ENCODE data around the gene TPBGL.

TPBGL gene

DNA sequence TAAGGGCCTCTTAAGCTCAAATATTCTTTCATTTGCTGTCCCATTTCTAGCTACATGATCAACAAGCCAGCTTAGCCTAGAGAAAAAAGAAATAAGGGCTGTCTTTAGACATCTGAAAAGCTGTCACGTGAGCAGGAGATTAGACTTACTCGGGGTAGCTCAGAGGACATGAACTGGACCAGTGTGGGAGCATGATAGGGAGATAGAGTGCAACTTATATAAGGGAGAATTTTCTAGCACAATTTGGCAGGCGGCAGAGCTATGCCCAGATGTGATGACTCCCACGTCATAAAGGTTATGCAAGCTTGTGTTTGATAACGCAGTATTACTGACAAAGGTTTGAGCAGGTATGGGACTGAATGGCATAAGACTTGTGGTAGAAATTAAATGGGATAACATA, 28.2 kb upstream of the TPBGL start:
- DNase-seq: no peak

DNA sequence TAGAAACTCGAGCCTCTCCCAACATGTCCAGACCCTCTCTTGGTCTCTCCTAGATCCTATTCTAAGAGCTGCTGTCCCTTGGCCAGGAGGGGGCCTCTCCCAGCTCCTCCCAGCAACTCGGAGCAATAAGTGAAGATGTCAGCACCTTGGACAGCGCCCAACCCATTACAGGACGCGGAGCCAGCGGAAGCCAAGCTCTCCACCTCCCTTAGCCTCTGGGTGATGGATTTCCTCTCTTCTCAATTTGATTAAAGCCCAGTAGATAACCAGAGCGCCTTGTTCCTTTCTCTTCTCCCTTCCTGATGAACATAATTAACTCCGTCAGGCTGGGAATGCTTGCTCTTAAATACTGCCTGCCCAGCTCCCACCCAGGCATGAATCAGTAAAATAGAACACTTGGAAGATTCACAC, 26.2 kb upstream of the TPBGL start:
- peak; percentile 91 to 94 (median 92) for DNase-seq

DNA sequence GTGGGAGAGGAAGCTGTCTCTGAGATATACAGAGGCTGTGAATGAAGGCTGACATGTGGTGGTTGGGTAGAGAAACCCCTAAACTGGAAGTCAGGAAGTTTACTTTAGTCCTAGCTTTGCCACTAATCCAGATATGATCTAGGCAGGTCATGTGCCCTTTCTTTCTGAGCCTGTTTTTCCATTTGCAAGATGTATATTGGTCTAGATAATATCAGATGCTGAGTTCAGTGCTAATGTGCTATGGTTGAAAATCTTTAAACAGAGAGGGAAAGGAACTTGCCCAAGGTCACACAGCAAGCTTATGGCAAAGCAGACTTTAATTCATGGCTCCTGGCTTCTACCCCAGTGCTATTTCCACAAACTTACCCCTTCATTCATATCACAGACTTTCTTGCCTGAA, 25.7 kb upstream of the TPBGL start:
- DNase-seq: no peak

DNA sequence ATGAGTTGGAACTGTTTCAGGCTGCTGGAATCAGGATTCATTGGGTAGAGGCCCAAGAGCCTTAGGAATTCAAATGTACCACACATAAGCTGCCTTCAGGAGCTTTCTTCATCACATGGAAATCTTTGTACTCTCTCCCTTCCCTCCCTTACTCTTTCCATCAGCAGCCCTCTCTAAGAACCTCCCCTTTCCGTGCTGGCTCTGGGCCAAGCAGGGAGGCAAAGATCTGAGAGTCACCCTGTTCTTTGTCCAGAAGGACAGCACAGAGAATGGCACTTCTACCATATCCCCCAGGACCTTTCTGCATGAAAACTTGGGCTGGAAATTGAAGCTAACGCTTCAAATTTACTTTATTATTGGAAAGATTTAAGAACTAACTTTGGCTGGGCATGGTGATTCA, 20.7 kb upstream of the TPBGL start:
- no peak for DNase-seq

DNA sequence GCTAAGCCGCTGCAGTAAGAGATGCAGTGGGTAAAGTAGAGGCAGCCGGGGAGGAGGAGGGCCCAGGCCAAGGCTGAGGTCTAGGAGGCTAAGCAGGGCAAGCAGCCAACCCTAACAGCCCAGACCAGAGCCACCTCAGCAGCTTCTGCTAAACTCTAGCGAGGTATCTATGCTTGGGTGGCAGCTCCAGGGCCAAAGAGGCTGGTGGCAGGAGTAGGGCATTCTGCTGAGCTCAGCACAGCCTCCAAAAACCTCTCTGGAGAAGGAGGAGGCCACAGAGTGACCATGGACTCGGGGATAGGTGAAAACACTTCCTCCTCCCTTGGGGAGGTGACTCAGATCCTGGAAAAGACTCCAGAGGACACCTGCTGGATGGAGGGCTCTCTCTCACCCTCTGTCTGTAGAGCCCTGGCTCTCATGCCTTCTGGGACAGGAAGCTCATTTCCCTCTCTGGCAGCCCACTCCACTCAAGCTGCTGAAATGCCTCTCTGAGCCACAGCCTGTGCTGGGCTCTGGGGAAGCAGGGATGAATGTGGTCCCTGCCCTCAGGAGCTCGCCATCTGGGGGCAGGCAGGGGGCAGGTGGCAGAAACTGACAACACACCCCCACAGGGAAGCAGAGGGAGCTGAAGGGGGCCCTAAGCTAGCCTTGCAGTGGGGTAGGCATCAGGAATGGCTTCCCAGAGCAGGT, 16.5 kb upstream of the TPBGL start:
- DNase-seq: no peak

DNA sequence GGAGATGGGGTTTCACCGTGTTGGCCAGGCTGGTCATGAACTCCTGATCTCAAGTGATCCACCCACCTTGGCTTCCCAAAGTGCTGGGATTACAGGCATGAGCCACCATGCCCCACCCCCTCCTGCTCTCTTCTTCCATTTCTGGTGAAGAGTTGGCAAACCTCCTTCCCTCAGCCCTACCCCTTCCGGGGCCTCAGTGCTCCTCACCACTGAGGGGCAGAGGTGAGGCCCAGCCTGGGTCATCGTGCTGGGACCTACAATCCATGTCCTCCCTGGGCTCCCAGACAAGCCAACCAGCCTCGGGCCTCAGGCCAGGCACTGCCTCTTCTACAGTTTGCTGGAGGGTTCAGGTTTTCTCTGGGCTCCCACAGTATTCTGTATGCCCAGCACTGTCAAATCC, 14.8 kb upstream of the TPBGL start:
- no peak for DNase-seq

DNA sequence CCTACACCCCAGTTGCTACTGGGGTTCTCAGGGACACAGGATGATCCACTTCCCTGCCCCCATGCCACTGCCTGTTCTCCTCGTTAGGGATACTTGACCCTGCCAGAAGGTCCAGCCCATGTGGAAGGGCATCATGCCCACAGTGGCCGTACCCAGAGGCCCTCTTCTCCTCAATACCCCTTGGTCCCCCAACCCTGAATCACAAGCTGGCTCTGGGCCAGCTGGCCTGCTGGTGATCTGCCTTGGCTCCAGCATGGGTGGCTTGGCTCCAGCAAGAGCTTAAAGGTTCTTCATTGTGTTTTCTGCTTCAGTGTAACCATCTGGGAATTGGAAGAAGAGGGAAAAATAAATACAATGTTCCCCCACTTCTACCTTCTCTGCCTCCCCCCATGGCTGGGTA, 11.1 kb upstream of the TPBGL start:
- DNase-seq: no peak

DNA sequence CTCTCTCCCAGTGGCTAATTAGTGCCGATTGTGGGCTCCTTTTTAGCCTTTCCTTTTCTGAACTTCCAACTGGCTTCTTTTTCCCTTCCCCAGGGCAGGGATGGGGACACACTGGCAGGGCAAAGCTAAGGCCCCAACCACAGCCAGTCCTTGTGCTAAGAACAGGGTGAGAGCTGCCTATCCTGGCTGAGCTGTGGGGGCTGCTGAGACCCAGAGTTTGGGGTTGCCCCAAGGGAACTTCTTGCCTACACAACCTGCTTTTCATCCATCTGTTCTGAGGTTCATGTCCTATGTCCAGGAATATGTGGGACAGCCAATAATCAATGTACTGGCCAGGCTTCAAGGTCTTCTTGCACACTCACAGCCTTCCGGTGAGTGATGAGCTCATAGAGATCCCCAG, 10.0 kb upstream of the TPBGL start:
- DNase-seq: no peak

DNA sequence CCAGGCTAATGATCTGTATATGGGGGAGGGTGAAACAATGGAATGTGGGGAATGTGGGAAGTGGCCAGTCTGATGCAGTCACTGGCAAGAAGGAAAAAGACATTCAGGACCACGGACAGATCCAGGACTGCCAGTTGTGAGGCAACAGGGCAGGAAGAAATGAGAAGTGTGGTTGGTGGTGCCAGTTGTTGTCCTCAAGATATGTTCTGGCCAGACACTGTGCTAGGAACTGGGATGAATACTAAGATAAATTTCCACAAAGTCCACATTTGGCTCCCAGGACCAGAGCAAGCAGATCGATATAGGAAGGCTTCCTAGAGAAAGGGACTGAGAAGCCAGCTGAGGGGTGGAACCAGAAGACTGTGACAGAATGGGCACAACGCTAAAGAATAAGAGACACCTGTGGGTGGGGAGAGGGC, 6.8 kb upstream of the TPBGL start:
- DNase-seq: peak; percentile 77 to 86 (median 84)

DNA sequence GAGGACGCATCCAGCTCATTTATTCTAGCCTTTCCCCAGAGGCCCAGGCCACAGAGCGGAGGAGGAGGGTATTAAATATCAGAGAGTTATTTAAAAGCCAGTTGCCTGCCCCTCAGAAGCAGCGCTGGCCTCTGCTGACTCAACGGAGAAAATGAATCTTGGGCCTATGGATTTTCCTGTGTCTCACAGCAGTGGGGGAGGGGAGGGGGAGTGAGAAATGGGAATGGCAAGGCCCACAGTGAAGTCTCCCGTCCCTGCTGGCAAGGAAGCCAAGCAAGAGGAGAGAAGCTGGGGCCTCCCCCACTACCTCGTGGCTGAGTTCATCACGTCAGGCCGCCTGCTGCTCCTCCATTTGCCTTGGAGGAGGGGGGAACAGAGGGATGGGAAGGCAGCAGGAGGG, 4.5 kb upstream of the TPBGL start:
- DNase-seq: no peak

DNA sequence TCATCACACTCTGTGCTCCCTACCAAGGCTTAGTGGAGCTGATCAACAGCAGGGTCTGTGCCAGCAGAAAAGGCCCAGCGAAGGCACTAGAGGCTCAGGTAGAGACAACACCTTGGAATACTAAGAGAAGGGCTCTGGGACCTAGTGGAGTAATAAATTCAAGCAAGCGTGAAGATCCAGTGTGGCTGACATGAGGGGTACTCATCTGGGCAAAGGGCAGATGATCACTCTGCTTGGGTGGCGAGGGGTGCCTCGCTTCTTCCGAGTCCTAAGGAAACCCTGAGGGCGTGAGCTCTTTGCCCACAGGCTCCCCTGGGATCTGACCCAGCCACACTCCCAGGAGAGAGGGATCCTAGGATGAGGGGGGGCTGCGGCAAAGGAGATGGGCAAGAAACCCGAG, 3.5 kb upstream of the TPBGL start:
- no peak for DNase-seq

DNA sequence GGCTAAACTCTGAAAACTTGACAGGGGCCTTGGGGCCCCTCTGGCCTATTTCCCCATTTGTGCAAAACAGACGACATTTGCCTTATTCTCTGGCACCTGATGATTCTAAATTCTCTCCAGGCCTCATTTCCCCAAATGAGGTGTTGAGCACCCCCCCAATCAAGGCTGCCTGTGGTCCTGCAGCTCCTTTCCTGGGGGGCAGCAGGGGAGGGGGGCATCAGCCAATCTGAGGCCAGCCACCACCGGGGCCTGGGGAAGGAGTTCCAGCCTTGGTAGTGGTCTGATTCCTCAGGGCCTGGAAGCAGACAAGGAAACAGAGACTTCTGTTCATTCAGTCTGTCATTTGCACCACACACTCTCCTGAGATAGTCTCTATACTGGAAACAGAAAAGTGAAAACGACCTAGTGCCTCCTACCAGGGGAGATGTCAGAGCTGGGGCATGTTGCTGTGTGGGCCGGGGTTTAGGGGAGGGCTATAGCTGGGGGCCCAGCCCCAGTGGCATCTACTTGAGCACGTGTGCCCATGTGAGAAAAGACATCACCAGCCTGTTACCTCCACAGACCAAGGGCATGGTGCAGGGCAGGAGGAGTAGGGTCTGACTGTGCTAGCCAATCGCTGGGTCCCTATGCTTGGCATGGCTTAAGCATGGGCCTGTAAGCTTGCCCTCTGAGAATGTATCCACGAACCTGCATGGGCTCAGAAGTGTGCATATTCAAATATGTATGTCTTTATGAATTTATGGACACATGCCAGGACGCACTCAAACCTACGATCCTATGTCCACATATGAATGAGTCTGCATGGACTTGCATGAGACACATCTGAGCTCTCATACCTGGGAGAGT, 1.8 kb upstream of the TPBGL start:
- DNase-seq: no peak

DNA sequence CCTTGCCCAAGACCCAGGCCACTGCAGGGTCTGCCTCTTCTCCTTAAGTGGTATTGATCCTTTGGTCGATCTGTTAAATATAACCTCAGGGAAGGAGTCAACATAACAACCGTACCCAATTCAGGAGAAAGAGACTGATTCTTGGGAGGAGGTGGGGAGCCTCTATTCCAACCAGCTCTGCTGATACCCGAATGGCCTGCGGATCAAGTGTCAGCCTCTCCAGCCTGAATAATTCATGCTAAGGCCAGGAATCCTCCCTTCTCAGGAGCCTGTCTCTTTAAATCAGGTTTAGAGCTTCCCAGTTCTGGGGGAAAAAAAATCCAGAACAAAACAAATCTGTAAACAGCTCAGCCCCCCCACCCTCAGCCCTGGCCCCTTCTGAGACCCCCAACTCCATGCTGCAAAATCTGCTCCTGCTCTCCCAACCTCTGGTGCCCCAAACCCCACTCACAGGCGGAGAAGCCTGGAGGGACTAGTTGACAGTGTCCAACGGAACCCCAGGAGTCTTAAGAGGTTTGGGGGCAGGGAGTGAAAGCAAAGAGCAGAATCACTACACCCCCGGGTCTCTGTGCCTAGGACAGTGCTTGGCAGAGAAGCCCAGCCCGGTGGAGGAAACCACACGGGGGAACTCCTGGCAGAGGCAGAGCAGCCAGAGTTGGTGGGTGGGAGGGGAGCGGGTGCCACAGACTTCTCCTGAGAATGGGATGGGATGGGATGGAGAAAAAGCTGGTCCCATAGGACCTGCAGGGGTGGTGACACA, 863 bp upstream of the TPBGL start:
- no peak for DNase-seq

DNA sequence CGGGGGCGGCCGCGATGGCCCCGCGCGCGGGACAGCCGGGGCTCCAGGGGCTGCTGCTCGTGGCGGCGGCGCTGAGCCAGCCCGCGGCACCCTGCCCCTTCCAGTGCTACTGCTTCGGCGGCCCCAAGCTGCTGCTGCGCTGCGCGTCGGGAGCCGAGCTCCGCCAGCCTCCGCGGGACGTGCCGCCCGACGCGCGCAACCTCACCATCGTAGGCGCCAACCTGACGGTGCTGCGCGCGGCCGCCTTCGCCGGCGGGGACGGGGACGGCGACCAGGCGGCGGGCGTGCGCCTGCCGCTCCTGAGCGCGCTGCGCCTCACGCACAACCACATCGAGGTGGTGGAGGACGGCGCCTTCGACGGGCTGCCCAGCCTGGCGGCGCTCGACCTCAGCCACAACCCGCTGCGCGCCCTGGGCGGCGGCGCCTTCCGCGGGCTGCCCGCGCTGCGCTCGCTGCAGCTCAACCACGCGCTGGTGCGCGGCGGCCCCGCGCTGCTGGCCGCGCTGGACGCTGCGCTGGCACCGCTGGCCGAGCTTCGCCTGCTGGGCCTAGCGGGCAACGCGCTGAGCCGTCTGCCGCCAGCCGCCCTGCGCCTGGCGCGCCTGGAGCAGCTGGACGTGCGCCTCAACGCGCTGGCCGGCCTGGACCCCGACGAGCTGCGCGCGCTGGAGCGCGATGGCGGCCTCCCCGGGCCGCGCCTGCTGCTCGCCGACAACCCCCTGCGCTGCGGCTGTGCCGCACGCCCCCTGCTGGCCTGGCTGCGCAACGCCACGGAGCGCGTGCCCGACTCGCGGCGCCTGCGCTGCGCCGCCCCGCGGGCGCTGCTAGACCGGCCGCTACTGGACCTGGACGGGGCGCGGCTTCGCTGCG, 697 bp downstream of the TPBGL start:
- DNase-seq: peak; percentile 90 to 97 (median 96)

DNA sequence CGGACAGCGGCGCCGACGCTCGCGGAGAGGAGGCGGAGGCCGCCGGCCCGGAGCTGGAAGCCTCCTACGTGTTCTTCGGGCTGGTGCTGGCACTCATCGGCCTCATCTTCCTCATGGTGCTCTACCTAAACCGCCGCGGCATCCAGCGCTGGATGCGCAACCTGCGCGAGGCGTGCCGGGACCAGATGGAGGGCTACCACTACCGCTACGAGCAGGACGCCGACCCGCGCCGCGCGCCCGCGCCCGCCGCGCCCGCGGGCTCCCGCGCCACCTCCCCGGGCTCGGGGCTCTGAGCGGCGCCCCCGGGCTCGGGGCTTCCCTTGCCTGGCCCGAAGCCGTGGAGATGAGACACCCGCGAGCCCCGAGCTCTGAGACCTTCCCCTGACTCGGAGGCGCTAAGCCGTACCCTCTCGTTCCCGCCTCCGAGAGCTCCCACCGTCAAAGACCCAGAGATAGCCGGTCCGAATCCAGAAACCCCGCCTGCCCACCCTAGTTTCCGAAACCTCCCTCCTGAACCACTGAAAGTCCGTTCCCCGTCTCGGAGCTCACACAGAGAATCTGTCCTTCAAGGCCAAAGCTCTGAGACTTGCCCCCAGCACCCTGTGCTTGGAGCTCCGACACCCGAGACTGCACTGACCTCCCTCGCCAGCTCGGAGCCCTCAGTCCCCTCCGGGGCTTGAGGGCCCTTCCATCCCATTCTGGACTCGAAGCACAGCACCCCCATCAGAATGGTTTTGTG, 1.5 kb downstream of the TPBGL start:
- no peak for DNase-seq

DNA sequence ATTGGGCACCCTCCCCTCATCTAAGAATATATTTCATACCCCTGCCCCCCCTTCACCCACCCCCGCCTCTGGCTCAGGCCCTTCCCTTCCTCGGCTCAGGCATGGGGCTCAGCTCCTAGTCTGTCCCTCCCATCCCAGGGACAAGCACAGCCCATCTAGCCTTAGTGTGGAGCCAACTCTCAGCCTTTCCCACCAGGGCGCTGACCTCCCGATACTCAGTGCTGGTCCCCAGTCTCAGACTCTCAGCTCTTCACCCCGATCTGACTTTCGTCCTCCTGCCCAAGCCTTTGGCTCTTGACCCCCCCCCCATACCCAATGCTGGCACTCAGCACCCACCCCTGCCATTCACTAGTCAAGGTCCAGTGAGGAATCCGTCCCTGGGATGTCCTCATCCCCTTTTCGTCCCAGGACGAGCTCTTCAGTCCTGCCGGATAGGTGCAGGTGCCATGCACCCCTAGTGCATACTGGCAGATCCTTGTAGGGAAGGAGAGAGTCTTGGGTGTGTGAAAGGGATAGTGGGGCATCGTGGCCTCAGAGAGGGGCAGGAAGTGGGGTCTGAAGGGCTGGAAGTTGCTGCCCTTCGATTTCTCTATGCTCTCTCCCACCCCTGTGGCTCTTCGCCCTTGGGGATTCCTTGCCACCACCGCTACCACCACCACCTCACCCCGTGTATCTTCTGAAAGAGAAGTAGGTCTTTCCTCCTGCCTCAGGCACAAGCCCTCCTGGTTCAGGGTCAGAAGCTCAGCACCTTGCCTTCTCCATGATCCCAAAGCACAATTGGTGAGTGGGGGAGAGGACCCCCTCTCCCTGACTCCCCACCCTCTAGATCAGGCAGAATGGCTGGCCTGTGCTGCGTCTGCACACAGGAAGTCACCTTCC, 2.4 kb downstream of the TPBGL start:
- no peak for DNase-seq

DNA sequence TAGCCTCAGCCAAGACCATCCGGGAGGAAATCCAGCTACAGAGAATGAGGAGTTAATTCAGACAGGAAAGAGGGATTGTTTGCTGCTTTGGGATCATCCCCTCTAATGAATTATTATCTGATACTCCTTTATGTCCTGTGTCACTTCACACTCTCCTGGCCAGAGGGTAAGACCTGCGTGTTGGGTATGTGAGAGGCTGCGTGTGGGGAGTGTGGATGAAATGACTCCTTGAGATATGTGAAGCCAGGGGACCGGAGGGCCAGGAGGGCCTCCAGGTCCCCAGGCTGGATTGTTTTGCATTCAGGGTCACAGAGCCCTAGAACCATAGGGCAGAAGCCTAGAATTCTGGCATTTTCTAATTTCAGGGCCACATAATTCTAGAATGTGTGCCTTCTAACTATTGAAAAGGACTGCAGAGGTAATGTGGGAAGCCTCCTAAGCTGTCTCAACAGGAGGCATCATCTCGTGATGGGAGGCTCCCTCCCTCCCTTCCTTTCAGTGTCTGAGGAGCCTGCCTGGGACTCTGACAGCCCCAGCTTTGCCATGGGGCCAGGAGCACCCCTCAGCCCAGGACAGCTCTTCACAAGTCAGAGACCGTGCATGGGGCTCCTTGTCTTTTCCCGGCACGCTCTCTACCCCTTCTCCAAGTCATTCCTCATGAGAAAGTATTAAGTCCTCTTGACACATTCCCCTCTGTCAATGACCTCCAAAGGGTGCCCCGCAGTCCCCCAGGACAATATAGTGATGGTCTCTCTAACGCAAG, 3.7 kb downstream of the TPBGL start:
- DNase-seq: no peak

DNA sequence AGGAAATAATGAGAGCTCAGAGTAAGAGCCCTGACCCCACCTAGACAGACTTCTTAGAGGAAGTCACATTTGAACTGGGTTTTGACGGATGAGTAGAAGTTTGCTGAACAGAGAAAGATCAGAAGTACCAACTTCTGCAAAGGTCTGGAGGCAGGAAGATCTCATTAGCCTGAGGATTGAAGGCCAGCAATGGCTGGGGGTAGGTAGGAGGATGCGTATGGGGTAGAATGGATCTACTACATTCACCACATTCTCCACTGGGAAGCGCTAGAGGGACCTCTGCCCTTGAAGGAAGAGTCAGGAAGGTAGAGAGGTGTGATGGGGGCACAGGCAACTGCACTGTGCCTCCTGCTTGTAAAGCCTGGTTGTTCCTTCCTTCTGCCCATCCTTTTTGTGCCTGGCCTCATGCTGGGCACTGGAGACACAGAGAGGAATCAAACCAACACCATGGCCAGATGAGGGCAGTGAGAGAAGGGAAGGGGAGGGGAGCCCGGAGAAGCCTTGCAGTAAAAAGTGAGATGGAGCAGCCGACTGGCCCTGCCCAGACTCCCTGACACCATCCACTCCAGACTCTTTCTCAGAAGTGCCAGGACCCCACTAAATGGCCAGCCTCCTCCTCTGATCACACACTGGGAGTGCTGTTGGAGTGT, 4.9 kb downstream of the TPBGL start:
- DNase-seq: no peak

DNA sequence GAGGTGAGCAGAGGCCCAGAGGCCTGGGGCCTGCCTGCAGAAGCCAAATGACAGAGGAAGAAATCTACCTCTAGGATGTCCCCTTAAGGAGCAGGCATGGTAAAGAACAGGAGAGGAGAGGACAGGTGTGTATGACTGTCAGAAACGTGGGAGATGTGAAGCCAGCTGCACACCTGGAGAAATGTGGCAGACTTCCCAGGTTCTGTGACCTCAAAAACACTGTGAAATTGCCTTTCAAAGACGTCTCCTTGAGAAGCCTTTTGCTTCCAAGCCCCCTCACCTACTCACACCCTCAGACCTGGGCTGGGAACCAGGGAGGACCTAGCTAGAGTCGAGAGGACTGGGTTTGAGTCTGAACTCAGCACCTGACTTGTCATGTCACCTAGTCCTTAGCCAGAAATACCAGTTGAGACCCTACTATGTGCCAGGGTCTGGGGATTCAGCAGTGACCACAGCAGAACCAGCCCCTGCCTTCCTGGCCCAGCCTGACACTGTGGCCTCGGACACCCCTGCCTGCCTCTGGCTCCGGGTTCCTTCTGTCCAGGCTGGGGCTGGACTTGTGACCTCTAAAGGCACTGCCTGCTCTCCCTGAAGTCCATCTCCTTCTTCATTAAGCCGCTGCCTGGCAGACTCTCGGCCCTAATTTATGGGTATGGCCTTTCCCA, 5.6 kb downstream of the TPBGL start:
- no peak for DNase-seq
